ENCODE measurements around the gene ATP8B1.

DNA sequence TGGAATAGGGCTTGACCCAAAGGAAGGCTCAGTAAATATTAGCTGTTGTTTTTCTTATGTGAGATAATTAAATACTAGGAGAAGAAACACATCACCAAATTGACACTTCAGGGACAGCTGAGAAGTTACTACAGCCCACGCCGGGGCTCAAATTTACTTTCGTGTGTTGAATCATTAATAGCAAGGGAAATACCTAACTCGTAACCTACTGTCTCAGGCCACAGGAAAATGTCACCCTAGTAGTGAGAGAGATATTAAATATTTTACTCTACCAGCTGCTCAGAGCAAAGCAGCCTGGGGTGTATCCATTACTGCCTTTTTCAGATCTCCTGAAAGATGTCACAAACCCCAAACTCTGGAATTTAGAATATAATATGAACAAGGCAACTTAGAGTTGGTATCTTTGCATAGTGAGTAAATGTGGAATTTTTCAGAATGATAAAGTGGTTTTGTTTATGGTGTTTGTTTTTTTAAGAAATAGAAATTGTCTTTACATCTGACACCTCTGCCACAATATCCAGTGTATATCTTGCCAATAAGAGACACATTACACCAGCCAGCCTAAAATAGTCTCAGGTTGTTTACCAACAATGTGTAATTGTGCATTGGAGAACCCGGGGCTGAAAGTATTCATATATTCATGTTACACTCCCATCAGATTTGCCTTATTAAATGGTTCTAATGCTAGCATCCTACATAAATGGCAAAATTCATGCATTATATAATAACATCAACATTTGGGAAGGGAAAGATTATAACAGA lies 48.4 kb downstream of the ATP8B1 start:
- TF ChIP-seq CTCF (IDR thresholded peaks at IDR 0.05) (no peak), POLR2A (IDR thresholded peaks at IDR 0.05) (no peak)
